Measurements from ENCODE around the gene BCLAF1. TPM values are rescaled to one million over a fixed set of nuclear protein-coding genes. Genes with fewer than 3 reads are reported as not detected.

The BCLAF1 gene, protein sequence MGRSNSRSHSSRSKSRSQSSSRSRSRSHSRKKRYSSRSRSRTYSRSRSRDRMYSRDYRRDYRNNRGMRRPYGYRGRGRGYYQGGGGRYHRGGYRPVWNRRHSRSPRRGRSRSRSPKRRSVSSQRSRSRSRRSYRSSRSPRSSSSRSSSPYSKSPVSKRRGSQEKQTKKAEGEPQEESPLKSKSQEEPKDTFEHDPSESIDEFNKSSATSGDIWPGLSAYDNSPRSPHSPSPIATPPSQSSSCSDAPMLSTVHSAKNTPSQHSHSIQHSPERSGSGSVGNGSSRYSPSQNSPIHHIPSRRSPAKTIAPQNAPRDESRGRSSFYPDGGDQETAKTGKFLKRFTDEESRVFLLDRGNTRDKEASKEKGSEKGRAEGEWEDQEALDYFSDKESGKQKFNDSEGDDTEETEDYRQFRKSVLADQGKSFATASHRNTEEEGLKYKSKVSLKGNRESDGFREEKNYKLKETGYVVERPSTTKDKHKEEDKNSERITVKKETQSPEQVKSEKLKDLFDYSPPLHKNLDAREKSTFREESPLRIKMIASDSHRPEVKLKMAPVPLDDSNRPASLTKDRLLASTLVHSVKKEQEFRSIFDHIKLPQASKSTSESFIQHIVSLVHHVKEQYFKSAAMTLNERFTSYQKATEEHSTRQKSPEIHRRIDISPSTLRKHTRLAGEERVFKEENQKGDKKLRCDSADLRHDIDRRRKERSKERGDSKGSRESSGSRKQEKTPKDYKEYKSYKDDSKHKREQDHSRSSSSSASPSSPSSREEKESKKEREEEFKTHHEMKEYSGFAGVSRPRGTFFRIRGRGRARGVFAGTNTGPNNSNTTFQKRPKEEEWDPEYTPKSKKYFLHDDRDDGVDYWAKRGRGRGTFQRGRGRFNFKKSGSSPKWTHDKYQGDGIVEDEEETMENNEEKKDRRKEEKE
- total RNA-seq = 100 to 1,000 TPM; 107 to 326 TPM
- 10 to 100 TPM; 23.2 to 29.9 TPM for polyA plus RNA-seq
- long read RNA-seq, donor 1, full-length matches to known transcripts = 15 of 91 reads
- long read RNA-seq, donor 1, partial matches to known transcripts = 76 of 91 reads
- long read RNA-seq, donor 1, other reads (novel, unspliced or antisense) = 0 of 91 reads
- long read RNA-seq, donor 2, partial matches to known transcripts = 28 of 33 reads
- long read RNA-seq, donor 2, other reads (novel, unspliced or antisense) = 0 of 33 reads
- long read RNA-seq, donor 3, partial matches to known transcripts = 59 of 65 reads
- long read RNA-seq, donor 3, other reads (novel, unspliced or antisense) = 0 of 65 reads
- long read RNA-seq, donor 4, partial matches to known transcripts = 38 of 44 reads
- long read RNA-seq, donor 4, other reads (novel, unspliced or antisense) = 0 of 44 reads
- long read RNA-seq, donor 5, full-length matches to known transcripts = 8 of 114 reads
- long read RNA-seq, donor 5, partial matches to known transcripts = 106 of 114 reads
- long read RNA-seq, donor 5, other reads (novel, unspliced or antisense) = 0 of 114 reads

DNA sequence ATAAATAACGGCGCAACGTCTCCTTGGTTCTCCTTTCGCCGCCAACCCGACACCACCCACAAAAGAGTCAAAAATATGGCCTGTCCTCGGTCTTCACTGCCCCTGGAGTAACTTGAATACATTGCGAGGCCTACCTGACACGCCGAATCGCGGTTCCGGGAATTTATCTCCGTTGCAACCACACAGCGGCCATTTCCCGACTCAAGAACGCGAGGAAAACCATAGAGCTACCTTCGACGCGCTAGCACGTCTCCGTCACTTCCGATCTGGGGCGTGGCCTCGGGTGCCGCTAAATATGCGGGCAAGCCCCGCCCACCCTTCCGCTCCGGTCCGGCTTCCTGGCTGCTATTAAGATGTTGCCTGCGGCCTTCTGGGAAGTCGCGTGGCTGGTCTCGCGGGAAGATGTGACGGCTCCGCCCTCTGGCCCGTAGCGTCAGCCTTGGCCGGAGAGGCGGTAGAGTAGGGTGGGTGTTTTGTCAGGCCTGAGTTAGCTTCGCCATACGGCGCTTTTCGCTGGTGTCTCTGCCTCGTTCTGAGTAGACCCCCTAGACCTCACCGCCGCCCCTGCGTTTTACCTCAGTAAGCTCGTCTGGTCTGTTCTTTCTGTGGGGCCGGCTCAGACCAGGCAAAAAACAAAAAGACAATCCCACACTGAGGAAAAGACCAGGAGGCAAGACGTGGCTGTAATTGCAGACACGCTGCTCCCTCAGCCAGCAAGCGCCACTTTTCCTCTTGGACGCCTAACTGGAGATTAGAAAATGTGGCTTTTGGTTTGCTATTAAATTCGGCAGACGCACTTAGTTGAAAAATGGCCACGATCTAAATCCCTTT, at the start of gene BCLAF1:
TSS of gene BCLAF1 (minus strand) at position 268 of the 831 bp plus-strand sequence. CDS start 9,980 bp downstream, outside the sequence.
- Histone ChIP-seq H3K36me3 (ENCODE audit: control insufficient read depth in 4 of 4, insufficient read depth in 4 of 4, low read length in 4 of 4) (peaks cover 0 to 3% (median 0%) of the 10 kb centered on the region in 4 donors), H3K4me3 (peak within 1 kb of the TSS; percentile 88), H3K27ac (ENCODE audit: low read depth in 1 of 2, low read length in 1 of 2) (peak within 1 kb of the TSS; percentile 100), H3K27me3 (ENCODE audit: control insufficient read depth in 3 of 3, insufficient read depth in 3 of 3, low read length in 2 of 3) (no peaks in the 10 kb centered on the region), H3K9ac (ENCODE audit: insufficient read depth in 1 of 2, low read length in 2 of 2) (peak within 1 kb of the TSS; percentile 99 to 100), H3K4me1 (ENCODE audit: control insufficient read depth in 5 of 5, insufficient read depth in 5 of 5, low read length in 5 of 5) (peaks cover 0 to 36% (median 13%) of the 10 kb centered on the region in 5 donors), H3K9me3 (ENCODE audit: control insufficient read depth in 4 of 4, insufficient read depth in 3 of 4, low read length in 3 of 4) (no peaks in the 10 kb centered on the region)
- ATAC-seq (ENCODE audit: insufficient read depth, low FRiP score) (peak; percentile 95), DNase-seq (peak; percentile 100)
- TF ChIP-seq, protein P1, sequence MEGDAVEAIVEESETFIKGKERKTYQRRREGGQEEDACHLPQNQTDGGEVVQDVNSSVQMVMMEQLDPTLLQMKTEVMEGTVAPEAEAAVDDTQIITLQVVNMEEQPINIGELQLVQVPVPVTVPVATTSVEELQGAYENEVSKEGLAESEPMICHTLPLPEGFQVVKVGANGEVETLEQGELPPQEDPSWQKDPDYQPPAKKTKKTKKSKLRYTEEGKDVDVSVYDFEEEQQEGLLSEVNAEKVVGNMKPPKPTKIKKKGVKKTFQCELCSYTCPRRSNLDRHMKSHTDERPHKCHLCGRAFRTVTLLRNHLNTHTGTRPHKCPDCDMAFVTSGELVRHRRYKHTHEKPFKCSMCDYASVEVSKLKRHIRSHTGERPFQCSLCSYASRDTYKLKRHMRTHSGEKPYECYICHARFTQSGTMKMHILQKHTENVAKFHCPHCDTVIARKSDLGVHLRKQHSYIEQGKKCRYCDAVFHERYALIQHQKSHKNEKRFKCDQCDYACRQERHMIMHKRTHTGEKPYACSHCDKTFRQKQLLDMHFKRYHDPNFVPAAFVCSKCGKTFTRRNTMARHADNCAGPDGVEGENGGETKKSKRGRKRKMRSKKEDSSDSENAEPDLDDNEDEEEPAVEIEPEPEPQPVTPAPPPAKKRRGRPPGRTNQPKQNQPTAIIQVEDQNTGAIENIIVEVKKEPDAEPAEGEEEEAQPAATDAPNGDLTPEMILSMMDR (IDR thresholded peaks at IDR 0.05; ENCODE audit: control extremely low read depth, extremely low read depth) = no peak
- WGBS, 2 donors = 0% methylated on average over 60 of the region's 60 CpGs

DNA sequence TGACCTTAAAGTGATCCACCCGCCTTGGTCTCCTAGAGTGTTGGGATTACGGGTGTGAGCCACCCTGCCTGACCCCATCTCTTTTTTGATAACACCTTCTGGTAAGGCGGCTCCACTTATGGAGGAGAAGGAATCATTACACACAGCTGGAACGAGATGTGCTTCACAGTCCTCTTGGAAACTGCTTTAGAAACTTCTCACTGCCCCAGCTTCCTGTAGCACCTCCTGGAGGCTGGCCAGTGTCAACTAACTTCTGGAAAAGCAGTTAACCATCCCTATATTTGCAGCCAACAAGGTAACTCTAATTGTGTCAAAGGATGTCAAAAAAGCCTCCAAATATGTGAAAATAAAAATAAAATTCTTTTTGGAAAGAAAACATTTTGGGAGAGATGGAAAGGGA, 48.8 kb upstream of the BCLAF1 start:
- no peaks in the 10 kb centered on the region for H3K9me3 ChIP-seq (ENCODE audit: control insufficient read depth in 4 of 4, insufficient read depth in 3 of 4, low read length in 3 of 4)
- TF ChIP-seq, protein P1 (IDR thresholded peaks at IDR 0.05; ENCODE audit: control extremely low read depth, extremely low read depth) = no peak
- H3K4me1 ChIP-seq (ENCODE audit: control insufficient read depth in 5 of 5, insufficient read depth in 5 of 5, low read length in 5 of 5) = peaks cover 0 to 26% (median 0%) of the 10 kb centered on the region in 5 donors
- no peaks in the 10 kb centered on the region for H3K36me3 ChIP-seq (ENCODE audit: control insufficient read depth in 4 of 4, insufficient read depth in 4 of 4, low read length in 4 of 4)
- no peak overlapping the region for H3K4me3 ChIP-seq
- peak; percentile 41 for ATAC-seq (ENCODE audit: insufficient read depth, low FRiP score)
- WGBS, 2 donors = 72 to 83% methylated on average over 4 of the region's 4 CpGs
- no peak for DNase-seq
- H3K27ac ChIP-seq (ENCODE audit: low read depth in 1 of 2, low read length in 1 of 2) = no peak overlapping the region
- H3K9ac ChIP-seq (ENCODE audit: insufficient read depth in 1 of 2, low read length in 2 of 2) = no peak overlapping the region
- no peaks in the 10 kb centered on the region for H3K27me3 ChIP-seq (ENCODE audit: control insufficient read depth in 3 of 3, insufficient read depth in 3 of 3, low read length in 2 of 3)

DNA sequence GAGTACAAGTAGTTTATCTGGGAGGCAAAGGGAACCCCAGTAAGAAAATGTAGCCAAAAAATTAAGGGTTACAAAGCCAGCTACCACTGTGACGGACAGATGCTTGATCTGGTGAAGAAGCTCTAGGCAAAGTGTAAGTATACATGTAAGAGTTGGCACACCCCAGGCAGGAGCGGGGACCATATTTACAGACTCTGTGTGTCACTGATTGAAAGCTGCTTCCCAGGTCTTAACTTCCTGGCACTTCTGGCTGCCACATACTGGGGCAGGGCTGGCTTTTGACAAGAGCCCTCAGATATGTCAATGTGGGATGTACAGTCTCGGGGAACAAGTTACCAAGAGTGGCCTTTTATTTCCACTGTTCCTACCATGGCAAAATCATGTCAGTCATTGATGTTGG, 48.0 kb upstream of the BCLAF1 start:
- Histone ChIP-seq H3K4me1 (ENCODE audit: control insufficient read depth in 5 of 5, insufficient read depth in 5 of 5, low read length in 5 of 5) (peaks cover 0 to 26% (median 0%) of the 10 kb centered on the region in 5 donors), H3K9me3 (ENCODE audit: control insufficient read depth in 4 of 4, insufficient read depth in 3 of 4, low read length in 3 of 4) (no peaks in the 10 kb centered on the region), H3K27me3 (ENCODE audit: control insufficient read depth in 3 of 3, insufficient read depth in 3 of 3, low read length in 2 of 3) (no peaks in the 10 kb centered on the region), H3K36me3 (ENCODE audit: control insufficient read depth in 4 of 4, insufficient read depth in 4 of 4, low read length in 4 of 4) (no peaks in the 10 kb centered on the region), H3K4me3 (no peak overlapping the region), H3K9ac (ENCODE audit: insufficient read depth in 1 of 2, low read length in 2 of 2) (no peak overlapping the region), H3K27ac (ENCODE audit: low read depth in 1 of 2, low read length in 1 of 2) (no peak overlapping the region)
- TF ChIP-seq, protein P1 (IDR thresholded peaks at IDR 0.05; ENCODE audit: control extremely low read depth, extremely low read depth) = no peak
- DNase-seq (no peak), ATAC-seq (ENCODE audit: insufficient read depth, low FRiP score) (no peak)
- WGBS, 2 donors = 74 to 87% methylated on average over 3 of the region's 3 CpGs

Data from lung (tissue), 16 donors.